CD14-positive monocyte (primary cell): Measurements from ENCODE around the gene RBMS3. TPM values are rescaled to one million over a fixed set of nuclear protein-coding genes. Genes with fewer than 3 reads are reported as not detected.
A peak's percentile ranks its signal among the peaks of the same experiment; 100 is the strongest.

ENCODE experiments used
- DNase-seq, 3 donors: peaks; one replicate each; pipeline ENCODE4 v3.0.0-alpha.2; 2011 to 2022
- H2AFZ ChIP-seq: 2 replicates; pipeline ENCODE4 v1.6.0; 2012; ENCODE audit warnings: mild to moderate bottlenecking, low read depth, low read length, inconsistent platforms; ENCODE audit not compliant: insufficient read depth, poor library complexity, severe bottlenecking
- H3K27ac ChIP-seq, 2 donors: 1 replicate in 1 of 2; 2 replicates in 1 of 2; pipeline ENCODE4 v1.5.1; 2012 to 2013; ENCODE audit warnings: low read length in 2 of 2, control low read depth in 1 of 2, inconsistent platforms in 1 of 2, low read depth in 1 of 2, mild to moderate bottlenecking in 1 of 2
- H3K27me3 ChIP-seq, 2 donors: one replicate each; pipeline versions ENCODE4 v1.6.0 to v1.6.1; 2011 to 2013; ENCODE audit warnings: low read length in 2 of 2; ENCODE audit not compliant: control insufficient read depth in 2 of 2, insufficient read depth in 2 of 2
- H3K36me3 ChIP-seq, 2 donors: replicated peaks in 1 of 2; 1 replicate in 1 of 2; 2 replicates in 1 of 2; pipeline versions ENCODE4 v1.5.1 to v1.6.1; 2012 to 2013; ENCODE audit warnings: low read length in 2 of 2, control low read depth in 1 of 2, inconsistent platforms in 1 of 2, mild to moderate bottlenecking in 1 of 2; ENCODE audit not compliant: insufficient read depth in 2 of 2, control insufficient read depth in 1 of 2
- H3K4me1 ChIP-seq, 2 donors: 1 replicate in 1 of 2; 2 replicates in 1 of 2; pipeline versions ENCODE4 v1.5.1 to v1.6.1; 2012 to 2013; ENCODE audit warnings: low read length in 2 of 2, control low read depth in 1 of 2, inconsistent platforms in 1 of 2, mild to moderate bottlenecking in 1 of 2, moderate library complexity in 1 of 2; ENCODE audit not compliant: insufficient read depth in 2 of 2, control insufficient read depth in 1 of 2
- H3K4me2 ChIP-seq: replicated peaks from 2 replicates; pipeline ENCODE3; 2012; ENCODE audit warnings: low read length, moderate library complexity, mild to moderate bottlenecking; ENCODE audit not compliant: poor library complexity, severe bottlenecking; ENCODE audit errors: extremely low read depth
- H3K4me3 ChIP-seq, 3 experiments: fragments of 200-600 bp in 1 of 3; sonication (generic) in 1 of 3; replicated peaks in 1 of 3; 1 replicate in 2 of 3; 2 replicates in 1 of 3; pipeline ENCODE4 v1.5.1; 2011 to 2013; ENCODE audit warnings: low read length in 3 of 3, mild to moderate bottlenecking in 3 of 3, control low read depth in 2 of 3, low read depth in 2 of 3, inconsistent platforms in 1 of 3, moderate library complexity in 1 of 3
- H3K79me2 ChIP-seq: 2 replicates; pipeline ENCODE4 v1.6.0; 2012; ENCODE audit warnings: mild to moderate bottlenecking, control low read depth, inconsistent platforms, low read length, moderate library complexity; ENCODE audit not compliant: insufficient read depth
- H3K9ac ChIP-seq: 2 replicates; pipeline ENCODE4 v1.6.0; 2017; ENCODE audit warnings: low read length, mild to moderate bottlenecking; ENCODE audit not compliant: insufficient read depth, poor library complexity, severe bottlenecking
- H3K9me3 ChIP-seq, 2 donors: replicated peaks in 1 of 2; 1 replicate in 1 of 2; 2 replicates in 1 of 2; pipeline versions ENCODE4 v1.5.1 to v1.6.1; 2012 to 2013; ENCODE audit warnings: low read length in 2 of 2, control low read depth in 1 of 2; ENCODE audit not compliant: control insufficient read depth in 1 of 2, insufficient read depth in 1 of 2
- H4K20me1 ChIP-seq: 2 replicates; pipeline ENCODE4 v1.6.0; 2012; ENCODE audit warnings: mild to moderate bottlenecking, low read length, control low read depth, moderate library complexity; ENCODE audit not compliant: insufficient read depth
- H3K27ac Mint-ChIP-seq, 7 donors: one replicate each; pipeline ENCODE4 v1.8.0; 2020; ENCODE audit warnings: mild to moderate bottlenecking in 7 of 7, mixed read lengths in 7 of 7, moderate library complexity in 6 of 7, inconsistent platforms in 2 of 7
- H3K27me3 Mint-ChIP-seq, 3 donors: one replicate each; pipeline ENCODE4 v1.8.0; 2021 to 2022; ENCODE audit warnings: low read depth in 3 of 3, mild to moderate bottlenecking in 3 of 3, mixed read lengths in 3 of 3, moderate library complexity in 3 of 3, inconsistent platforms in 1 of 3
- H3K36me3 Mint-ChIP-seq, 2 donors: one replicate each; pipeline ENCODE4 v1.8.0; 2020; ENCODE audit warnings: mixed read lengths in 2 of 2, inconsistent platforms in 1 of 2, mild to moderate bottlenecking in 1 of 2
- H3K4me1 Mint-ChIP-seq: one replicate; pipeline ENCODE4 v1.8.0; 2020; ENCODE audit warnings: mild to moderate bottlenecking, mixed read lengths
- H3K4me3 Mint-ChIP-seq, 2 donors: one replicate each; pipeline ENCODE4 v1.8.0; 2020; ENCODE audit warnings: mild to moderate bottlenecking in 2 of 2, mixed read lengths in 2 of 2, moderate library complexity in 1 of 2
- H3K9me3 Mint-ChIP-seq, 7 donors: one replicate each; pipeline ENCODE4 v1.8.0; 2020 to 2022; ENCODE audit warnings: mixed read lengths in 7 of 7, mild to moderate bottlenecking in 6 of 7, moderate library complexity in 6 of 7, inconsistent platforms in 2 of 7
- CTCF ChIP-seq: fragments of 200-600 bp; IDR thresholded peaks from one replicate; pipeline ENCODE4 v1.8.0; 2022; ENCODE audit warnings: antibody characterized with exemption, mild to moderate bottlenecking
- WGBS: methylation state at CpG from one replicate; pipeline ENCODE4 v1.1.5; 2013; ENCODE audit warnings: missing lambda C conversion rate; ENCODE audit not compliant: insufficient coverage; 5-methylcytosine and 5-hydroxymethylcytosine counted together
- intact Hi-C, 2 donors: fragments of 100-400 bp; cut with micrococcal nuclease; formaldehyde crosslinking; loops; one replicate each; pipeline versions ENCODE4 v1.15.0 to v1.15.1; 2023
- polyA plus RNA-seq, 3 donors: library from polyadenylated mRNA; depleted of rRNA in 1 of 3; unstranded in 2 of 3; stranded (reverse) in 1 of 3; fragments of 300-500 nt in 2 of 3; fragments of >200 nt in 1 of 3; fragmentation: Illumina TruSeq in 2 of 3; gene quantifications; 1 replicate in 2 of 3; 2 replicates in 1 of 3; pipeline ENCODE4 v1.2.3, GENCODE V29; 2012 to 2021

RBMS3 gene
- polyA plus RNA-seq, 3 donors = not detected

GRCh38 chr3:29751647-29752314 lies 470.9 kb downstream of the RBMS3 start:
- peaks cover 0 to 2% (median 0%) of the 10 kb centered on the region in 7 donors for H3K9me3 Mint-ChIP-seq
- Histone ChIP-seq H3K27ac (no peak overlapping the region), H4K20me1 (no peaks in the 10 kb centered on the region), H3K4me3 (no peak overlapping the region), H3K4me2 (no peak overlapping the region), H3K79me2 (no peaks in the 10 kb centered on the region), H2AFZ (no peak overlapping the region), H3K9ac (no peak overlapping the region), H3K27me3 (no peaks in the 10 kb centered on the region), H3K9me3 (no peaks in the 10 kb centered on the region), H3K4me1 (no peaks in the 10 kb centered on the region), H3K36me3 (no peaks in the 10 kb centered on the region)
- no peaks in the 10 kb centered on the region for H3K36me3 Mint-ChIP-seq
- intact Hi-C loops = no loop called here
- H3K27ac Mint-ChIP-seq = peak overlapping the region in 1 of 7 donors; percentile 7
- no peak overlapping the region for H3K4me3 Mint-ChIP-seq
- DNase-seq = no peak
- H3K27me3 Mint-ChIP-seq = peaks cover 0 to 4% (median 4%) of the 10 kb centered on the region in 3 donors
- H3K4me1 Mint-ChIP-seq = peaks cover 8% of the 10 kb centered on the region
- 100% methylated on average over 5 of the region's 9 CpGs for WGBS
- no peak for TF ChIP-seq CTCF

GRCh38 chr3:29754346-29754745 lies 473.5 kb downstream of the RBMS3 start:
- H3K9me3 Mint-ChIP-seq = no peaks in the 10 kb centered on the region
- H3K4me3 Mint-ChIP-seq = no peak overlapping the region
- no peaks in the 10 kb centered on the region for H4K20me1 ChIP-seq
- no peaks in the 10 kb centered on the region for H3K9me3 ChIP-seq
- no peaks in the 10 kb centered on the region for H3K79me2 ChIP-seq
- no peak overlapping the region for H2AFZ ChIP-seq
- H3K4me1 Mint-ChIP-seq = peaks cover 24% of the 10 kb centered on the region
- intact Hi-C loops = no loop called here
- WGBS = 100% methylated on average over 1 of the region's 1 CpG
- no peaks in the 10 kb centered on the region for H3K27me3 ChIP-seq
- TF ChIP-seq CTCF = no peak
- no peaks in the 10 kb centered on the region for H3K36me3 ChIP-seq
- no peak overlapping the region for H3K27ac Mint-ChIP-seq
- peaks cover 0 to 2% (median 2%) of the 10 kb centered on the region in 3 donors for H3K27me3 Mint-ChIP-seq
- H3K4me1 ChIP-seq = peaks cover 15 to 16% of the 10 kb centered on the region in 2 donors
- H3K4me3 ChIP-seq = no peak overlapping the region
- no peak overlapping the region for H3K9ac ChIP-seq
- DNase-seq = no peak
- H3K4me2 ChIP-seq = no peak overlapping the region
- no peaks in the 10 kb centered on the region for H3K36me3 Mint-ChIP-seq
- no peak overlapping the region for H3K27ac ChIP-seq
